HG03095 (cell line): ENCODE results near the gene ADAMTS12.
A peak's percentile ranks its signal among the peaks of the same experiment; 100 is the strongest.
"Not testable (repeated sequence)": the region's sequence is repeated elsewhere in the genome, so short reads cannot be mapped to it uniquely, and the experiment has no call there.

Source experiments
- ATAC-seq: cut with Tn5 transposase; IDR thresholded peaks from one replicate; pipeline ENCODE4 v1.9.1; 2021; ENCODE audit warnings: moderate library complexity; ENCODE audit not compliant: unreplicated experiment

Gene ADAMTS12

GRCh38 chr5:33891788-33892619 is at the start of gene ADAMTS12:
Gene ADAMTS12, minus strand, starts transcription at chr5:33891990. Its CDS starts 134 bp downstream, at chr5:33891856.
- peak; percentile 41 for ATAC-seq

DNA sequence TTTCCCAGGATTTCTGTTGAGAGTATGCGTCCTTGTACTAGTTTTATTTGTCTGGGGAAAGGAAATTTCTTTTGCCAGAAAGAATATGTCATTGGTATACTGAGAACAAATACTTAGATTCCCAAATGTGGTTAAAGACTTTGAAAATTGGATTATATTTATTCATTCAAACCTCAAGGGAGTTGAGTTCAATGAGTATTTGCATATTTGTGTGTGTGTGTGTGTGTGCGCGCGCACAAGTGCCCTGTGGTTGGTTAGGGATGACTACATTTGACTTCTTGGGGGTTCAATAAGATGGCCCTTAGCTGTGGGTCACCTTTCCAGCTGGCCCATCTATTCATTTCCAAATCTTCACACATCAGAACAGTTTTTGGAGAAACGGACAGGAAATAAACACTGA is 49.3 kb upstream of the ADAMTS12 start:
- no peak for ATAC-seq

GRCh38 chr5:33939556-33940262 is 47.9 kb upstream of the ADAMTS12 start:
- ATAC-seq = no peak

DNA sequence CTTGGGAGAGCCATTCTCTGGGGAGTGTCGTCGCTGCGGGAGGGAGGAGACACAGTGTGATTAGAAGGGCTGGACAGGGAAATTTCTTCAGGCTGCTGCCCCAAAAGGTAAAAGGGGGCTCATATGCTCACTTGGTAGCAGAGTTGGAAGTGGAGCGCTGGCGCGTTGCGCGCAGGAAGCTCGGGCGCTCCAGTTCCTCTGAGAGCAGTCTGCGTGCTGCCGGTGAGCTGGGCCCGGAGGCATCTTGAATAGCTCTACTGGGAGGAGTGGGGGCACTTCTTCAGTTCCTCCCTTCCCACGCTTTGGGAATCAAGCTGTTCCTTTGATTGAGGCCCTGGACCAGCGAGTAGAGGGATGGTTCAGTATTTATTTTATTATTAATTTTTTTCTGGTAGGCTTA is 47.1 kb upstream of the ADAMTS12 start:
- ATAC-seq = no peak

DNA sequence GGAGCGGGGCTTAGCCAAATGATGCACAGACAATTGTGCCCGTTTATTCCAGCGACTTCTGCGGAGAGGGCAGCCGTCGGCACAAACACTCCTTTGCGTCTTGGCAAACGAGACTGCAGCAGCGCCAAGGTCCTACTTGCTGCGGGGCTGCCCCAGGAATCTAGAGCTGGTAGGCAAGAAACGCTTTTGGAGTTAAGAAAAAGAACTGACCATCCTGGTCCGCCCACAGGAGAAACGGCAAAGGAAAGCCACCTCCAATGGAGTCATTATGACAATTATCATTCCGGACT is 46.7 kb upstream of the ADAMTS12 start:
- ATAC-seq = no peak

DNA sequence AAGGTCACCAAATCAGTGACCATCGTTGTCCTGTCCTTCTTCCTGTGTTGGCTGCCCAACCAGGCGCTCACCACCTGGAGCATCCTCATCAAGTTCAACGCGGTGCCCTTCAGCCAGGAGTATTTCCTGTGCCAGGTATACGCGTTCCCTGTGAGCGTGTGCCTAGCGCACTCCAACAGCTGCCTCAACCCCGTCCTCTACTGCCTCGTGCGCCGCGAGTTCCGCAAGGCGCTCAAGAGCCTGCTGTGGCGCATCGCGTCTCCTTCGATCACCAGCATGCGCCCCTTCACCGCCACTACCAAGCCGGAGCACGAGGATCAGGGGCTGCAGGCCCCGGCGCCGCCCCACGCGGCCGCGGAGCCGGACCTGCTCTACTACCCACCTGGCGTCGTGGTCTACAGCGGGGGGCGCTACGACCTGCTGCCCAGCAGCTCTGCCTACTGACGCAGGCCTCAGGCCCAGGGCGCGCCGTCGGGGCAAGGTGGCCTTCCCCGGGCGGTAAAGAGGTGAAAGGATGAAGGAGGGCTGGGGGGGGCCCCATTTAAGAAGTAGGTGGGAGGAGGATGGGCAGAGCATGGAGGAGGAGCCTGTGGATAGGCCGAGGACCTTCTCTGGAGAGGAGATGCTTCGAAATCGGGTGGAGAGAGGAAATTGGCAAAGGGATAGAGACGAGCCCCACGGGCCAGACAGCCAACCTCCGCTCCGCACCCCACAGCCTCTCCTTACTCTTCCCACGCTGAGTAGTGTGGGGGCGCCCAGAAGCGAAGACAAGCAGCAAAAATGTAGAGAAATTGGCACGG is 46.1 kb upstream of the ADAMTS12 start:
- ATAC-seq = no peak

DNA sequence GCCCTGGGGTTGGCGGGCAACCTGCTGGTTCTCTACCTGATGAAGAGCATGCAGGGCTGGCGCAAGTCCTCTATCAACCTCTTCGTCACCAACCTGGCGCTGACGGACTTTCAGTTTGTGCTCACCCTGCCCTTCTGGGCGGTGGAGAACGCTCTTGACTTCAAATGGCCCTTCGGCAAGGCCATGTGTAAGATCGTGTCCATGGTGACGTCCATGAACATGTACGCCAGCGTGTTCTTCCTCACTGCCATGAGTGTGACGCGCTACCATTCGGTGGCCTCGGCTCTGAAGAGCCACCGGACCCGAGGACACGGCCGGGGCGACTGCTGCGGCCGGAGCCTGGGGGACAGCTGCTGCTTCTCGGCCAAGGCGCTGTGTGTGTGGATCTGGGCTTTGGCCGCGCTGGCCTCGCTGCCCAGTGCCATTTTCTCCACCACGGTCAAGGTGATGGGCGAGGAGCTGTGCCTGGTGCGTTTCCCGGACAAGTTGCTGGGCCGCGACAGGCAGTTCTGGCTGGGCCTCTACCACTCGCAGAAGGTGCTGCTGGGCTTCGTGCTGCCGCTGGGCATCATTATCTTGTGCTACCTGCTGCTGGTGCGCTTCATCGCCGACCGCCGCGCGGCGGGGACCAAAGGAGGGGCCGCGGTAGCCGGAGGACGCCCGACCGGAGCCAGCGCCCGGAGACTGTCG is 45.4 kb upstream of the ADAMTS12 start:
- ATAC-seq = no peak

GRCh38 chr5:33936381-33937016 is 44.7 kb upstream of the ADAMTS12 start, which contains the start of gene RXFP3:
Gene RXFP3, plus strand, starts transcription at chr5:33936386. Its CDS starts 355 bp downstream, at chr5:33936741.
- no peak for ATAC-seq

GRCh38 chr5:33936004-33936380 is 44.2 kb upstream of the ADAMTS12 start:
- no peak for ATAC-seq

- ATAC-seq = peak; percentile 21
Measured at GRCh38 chr5:33934176-33934575, 42.4 kb upstream of the ADAMTS12 start.

DNA sequence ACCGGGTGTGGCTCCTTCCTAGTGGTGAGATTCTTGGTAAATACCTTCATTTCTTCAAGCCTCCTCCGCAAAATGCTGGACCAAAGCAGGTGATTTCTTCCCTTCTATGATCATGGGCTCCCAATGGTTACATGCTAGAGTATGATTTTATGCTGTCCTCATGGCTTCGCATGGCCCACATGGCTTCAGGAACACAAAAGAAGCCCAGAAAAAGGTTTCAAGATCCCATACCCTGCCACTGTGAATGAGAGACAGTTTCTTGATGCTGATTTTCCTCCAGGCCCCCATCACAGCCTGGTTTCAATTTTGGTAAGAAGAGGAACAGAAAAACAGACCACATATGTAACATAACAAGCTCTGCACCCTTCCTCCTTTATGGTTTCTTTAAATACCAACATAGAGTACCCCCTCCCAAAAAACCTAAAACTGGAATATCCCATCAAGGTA is 42.0 kb upstream of the ADAMTS12 start:
- ATAC-seq = peak; percentile 78

- ATAC-seq = no peak
Measured at GRCh38 chr5:33931136-33931535, 39.3 kb upstream of the ADAMTS12 start.

- ATAC-seq = no peak
Measured at GRCh38 chr5:33929925-33930690, 38.3 kb upstream of the ADAMTS12 start.

- no peak for ATAC-seq
Measured at GRCh38 chr5:33928283-33928682, 36.5 kb upstream of the ADAMTS12 start.

DNA sequence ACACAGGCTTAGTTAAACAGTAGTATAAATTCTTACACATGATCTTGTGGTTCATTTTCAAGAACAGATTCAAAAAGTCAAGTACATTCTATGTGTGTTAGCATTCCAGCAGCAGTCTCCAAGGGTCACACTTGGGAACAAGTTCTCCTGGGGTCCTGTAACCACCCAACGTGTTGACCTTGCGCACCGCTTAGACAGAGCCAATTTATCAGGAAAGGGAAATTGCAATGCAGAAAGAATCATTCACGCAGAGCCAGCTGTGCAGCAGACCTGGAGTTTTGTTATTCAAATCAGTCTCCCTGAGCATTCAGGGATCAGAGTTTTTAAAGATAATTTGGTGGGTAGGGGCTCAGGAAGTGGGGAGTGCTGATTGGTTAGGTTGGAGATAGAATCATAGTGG is 35.9 kb upstream of the ADAMTS12 start:
- ATAC-seq = no peak

- no peak for ATAC-seq
Measured at GRCh38 chr5:33925278-33925677, 33.5 kb upstream of the ADAMTS12 start.

GRCh38 chr5:33921002-33921401 is 29.2 kb upstream of the ADAMTS12 start:
- ATAC-seq = no peak

GRCh38 chr5:33914844-33915243 is 23.1 kb upstream of the ADAMTS12 start:
- not testable (repeated sequence) for ATAC-seq

DNA sequence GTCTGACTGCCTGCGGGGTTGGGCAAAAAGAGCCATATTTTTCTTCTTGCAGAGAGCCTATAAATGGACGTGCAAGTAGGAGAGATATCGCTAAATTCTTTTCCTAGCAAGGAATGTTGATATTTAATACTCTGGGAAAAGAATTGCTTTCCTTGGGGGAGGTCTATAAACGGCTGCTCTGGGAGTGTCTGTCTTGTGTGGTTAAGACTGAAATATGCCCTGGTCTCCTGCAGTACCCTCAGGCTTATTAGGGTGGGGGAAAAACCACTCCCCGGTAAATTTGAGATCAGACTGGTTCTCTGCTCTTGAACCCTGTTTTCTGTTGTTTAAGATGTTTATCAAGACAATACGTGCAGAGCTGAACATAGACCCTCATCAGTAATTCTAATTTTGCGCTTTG is 14.5 kb upstream of the ADAMTS12 start:
- not testable (repeated sequence) for ATAC-seq

GRCh38 chr5:33905381-33905780 is 13.6 kb upstream of the ADAMTS12 start:
- no peak for ATAC-seq
